T follicular helper cell (primary cell): ENCODE data around the gene ATF5.

Experiments
- DNase-seq: peaks from one replicate; pipeline ENCODE4 v3.0.0-alpha.2; 2020; ENCODE audit warnings: low read depth
- total RNA-seq, 2 experiments: gene quantifications; one replicate each; lab custom pipeline; 2026; lab: John Stamatoyannopoulos, UW

Gene ATF5, protein sequence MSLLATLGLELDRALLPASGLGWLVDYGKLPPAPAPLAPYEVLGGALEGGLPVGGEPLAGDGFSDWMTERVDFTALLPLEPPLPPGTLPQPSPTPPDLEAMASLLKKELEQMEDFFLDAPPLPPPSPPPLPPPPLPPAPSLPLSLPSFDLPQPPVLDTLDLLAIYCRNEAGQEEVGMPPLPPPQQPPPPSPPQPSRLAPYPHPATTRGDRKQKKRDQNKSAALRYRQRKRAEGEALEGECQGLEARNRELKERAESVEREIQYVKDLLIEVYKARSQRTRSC
- 7.5 to 14.8 reads per million in 2 experiments for total RNA-seq

DNA sequence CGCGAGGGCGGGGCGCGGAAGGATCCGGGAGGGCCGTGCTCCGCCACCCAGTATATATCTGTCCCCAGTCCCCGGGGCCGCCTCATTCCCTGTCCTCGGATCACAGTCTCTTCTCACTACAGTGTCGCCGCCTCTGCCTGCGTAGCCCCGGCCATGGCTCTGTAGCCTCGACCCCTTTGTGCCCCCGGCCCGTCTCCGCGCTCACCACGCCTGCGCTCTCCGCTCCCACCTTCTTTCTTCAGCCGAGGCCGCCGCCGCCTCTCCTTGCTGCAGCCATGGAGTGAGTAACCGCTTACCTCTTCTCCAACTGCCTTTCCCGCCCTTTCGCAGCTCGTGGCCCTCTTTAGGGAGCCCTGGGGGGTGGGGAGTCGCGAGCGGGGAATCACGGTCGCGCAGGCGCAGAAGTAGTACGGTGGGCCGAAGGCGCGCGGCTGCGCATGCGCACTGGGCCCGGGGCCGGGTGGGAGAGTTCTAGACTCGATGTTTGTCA, at the start of gene ATF5, which contains the start of gene NUP62:
Gene ATF5 (plus strand): TSS at position 85 of the 490 bp plus-strand sequence. CDS start 1,646 bp downstream, outside the sequence.
Gene NUP62 (minus strand): TSS at position 384 of the 490 bp plus-strand sequence. CDS start 19,697 bp downstream, outside the sequence.
- peak; percentile 86 for DNase-seq

DNA sequence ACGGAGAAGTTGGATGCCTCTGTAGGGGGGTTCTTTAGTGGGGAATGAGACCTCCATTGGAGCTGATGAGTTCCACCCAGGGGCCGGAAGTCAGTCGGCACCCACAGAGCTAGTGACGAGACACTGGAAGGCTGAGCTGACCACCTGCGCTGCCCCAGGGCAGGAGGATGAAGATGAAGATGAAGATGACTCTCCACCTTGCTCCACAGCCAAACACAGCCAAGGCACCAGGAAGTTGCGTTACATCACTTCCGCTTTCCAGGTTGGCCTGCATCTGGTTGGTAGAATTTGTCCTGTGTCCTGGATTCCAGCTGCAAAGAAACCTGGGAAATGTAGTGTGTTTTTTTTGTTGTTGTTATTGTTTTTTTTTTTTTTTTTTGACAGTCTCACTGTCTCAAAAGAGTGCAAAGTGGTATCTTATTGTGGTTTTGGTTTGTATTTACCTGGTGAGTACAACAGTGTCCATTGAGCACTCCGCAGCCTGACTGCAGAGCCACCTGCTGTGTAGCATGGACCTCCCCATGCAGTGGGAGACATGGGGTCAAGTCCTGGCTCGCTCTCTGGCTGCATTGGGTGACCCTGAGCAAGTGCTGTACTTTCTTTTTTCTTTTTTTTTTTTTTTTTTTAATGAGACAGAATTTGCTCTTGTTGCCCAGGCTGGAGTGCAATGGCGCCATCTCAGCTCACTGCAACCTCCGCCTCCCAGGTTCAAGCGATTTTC, 49.6 kb upstream of the ATF5 start:
- DNase-seq: no peak

DNA sequence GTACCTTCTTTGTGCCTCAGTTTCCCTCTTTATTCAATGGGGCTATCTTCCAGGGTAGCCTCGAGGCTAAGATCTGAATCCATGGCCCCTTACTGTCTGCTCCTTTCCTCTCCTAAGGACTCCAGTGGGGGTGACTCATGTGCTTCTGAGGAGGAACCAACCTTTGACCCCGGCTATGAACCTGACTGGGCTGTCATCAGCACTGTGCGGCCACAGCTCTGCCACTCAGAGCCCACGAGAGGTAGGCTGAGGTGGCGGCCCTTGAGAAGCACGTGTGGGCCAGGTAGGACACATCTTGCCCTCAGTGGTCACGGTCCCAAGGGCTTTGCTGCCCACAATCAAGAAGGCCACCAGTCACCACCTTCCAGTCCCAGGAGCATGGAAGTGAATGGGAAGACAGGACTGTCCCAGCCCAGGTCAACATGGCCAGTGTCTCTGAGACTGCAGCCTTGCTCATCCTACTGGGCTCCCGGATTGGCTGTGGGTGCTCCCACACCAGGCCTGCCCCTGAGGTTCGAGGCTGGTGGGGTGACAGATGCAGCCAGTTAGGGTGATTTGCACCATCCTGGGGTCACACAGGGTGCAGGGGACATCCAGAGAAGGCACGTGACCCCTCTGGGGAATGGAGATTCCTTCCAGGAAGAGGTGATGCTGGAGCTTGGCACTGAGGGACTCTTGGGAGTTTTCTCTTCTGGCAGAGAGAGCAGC, 48.7 kb upstream of the ATF5 start:
- no peak for DNase-seq

DNA sequence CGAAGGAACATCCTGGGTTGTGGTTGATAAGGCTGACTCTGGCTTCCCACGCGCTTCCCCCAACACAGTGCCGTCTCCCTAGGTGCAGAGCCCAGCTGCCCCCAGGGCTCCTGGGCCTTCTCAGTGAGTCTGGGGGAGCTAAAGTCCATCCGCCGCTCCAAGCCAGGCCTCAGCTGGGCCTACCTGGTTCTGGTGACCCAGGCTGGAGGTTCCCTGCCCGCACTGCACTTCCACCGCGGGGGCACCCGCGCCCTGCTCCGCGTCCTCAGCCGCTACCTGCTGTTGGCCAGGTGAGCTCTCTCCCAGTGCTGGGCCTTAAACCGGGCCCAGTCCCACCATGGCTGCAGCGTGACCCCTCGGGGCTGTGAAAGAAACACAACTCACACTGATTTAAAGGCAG, 47.8 kb upstream of the ATF5 start:
- DNase-seq: no peak

DNA sequence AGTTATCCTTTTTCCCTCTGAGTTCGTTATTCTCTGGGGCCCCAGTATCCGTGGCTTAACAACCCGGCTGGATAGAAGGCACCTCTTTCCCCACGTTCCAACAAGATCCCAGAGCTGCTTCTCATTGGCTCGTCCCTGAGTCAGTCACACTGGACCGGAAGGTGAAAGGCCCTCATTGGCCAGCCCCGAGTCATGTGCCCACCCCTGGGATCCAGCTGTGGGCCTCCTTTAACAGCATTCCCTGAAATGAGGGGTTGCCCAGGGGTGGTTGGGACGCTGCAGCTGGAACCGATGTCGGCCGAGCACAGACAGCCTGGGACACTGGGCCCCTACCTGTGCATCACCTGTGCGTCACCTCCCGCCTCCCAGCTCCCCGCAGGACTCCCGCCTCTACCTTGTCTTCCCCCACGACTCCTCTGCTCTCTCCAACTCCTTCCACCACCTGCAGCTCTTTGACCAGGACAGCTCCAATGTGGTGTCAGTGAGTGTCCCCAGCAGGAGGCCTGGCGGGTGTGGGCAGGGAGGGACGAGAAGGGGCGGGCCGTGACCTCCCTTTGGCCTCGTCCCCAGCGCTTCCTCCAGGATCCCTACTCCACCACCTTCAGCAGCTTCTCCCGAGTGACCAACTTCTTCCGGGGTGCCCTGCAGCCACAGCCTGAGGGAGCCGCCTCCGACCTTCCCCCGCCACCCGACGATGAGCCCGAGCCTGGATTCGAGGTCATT, 47.2 kb upstream of the ATF5 start:
- DNase-seq: no peak

DNA sequence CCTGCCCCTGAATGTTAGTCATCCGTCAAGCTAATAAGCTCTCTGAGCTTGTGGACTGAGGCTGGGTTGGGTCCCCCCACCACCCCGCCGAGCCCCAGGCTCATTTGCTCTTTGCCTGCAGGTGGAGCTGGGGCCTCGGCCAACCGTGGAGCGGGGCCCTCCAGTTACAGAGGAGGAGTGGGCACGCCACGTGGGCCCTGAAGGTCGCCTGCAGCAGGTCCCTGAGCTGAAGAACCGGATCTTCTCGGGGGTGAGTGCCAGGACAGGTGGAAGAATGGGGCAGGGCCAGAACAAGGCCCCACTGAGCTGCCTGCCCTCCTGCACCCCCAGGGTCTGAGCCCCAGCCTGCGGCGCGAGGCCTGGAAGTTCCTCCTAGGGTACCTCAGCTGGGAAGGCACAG, 46.4 kb upstream of the ATF5 start:
- no peak for DNase-seq

DNA sequence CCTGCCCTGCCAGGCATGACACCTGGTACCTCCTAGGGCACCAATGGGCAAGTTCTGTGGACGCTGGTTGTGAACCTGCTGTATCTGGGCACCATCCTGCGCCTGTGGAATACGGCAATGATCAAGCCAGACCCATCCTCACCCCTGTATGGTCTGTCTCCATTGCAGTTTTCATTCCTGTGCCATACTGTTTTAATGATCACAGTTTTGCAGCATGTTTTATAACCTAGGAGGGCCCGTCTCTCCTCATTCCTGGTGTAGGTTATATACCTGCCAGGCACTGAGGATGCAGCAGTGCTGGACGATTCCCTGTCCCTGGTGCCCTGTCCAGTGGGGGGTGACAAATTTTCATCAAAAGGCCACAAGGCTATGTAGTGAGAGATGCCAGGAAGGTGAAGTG, 45.9 kb upstream of the ATF5 start:
- DNase-seq: no peak

DNA sequence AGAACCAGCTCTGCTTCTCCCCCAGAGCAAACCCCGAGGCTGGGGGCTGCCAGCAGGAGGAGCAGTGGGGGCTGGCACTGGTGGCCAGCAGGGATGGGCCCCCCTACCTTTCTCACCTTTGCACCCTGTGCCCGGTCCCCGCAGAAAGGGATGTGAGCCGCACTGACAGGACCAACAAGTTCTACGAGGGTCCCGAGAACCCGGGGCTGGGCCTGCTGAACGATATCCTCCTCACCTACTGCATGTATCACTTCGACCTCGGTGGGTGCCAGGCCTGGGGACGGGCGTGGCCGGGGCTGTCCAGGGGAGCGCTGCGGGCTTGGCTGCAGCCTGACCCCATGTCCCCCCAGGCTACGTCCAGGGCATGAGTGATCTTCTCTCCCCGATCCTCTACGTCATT, 44.9 kb upstream of the ATF5 start:
- DNase-seq: no peak

DNA sequence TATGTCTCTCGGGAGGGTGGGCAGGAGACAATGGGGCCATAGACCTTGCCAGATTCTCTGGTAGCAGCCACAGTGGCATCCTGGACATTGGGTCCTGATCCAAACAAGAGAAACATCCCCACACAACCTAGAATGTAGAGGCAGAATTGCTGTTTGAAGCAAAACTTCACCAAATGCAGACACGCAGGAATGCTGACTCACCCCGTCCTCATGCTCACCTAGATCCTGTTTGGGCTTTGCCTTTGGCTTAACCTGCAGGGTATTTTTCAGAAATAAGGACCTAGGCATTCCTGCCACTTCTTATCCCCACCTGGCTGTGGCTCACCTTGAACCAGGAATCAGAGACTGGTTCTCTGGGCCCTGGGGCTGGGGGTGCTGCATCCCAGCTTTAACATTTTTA, 44.2 kb upstream of the ATF5 start:
- no peak for DNase-seq

DNA sequence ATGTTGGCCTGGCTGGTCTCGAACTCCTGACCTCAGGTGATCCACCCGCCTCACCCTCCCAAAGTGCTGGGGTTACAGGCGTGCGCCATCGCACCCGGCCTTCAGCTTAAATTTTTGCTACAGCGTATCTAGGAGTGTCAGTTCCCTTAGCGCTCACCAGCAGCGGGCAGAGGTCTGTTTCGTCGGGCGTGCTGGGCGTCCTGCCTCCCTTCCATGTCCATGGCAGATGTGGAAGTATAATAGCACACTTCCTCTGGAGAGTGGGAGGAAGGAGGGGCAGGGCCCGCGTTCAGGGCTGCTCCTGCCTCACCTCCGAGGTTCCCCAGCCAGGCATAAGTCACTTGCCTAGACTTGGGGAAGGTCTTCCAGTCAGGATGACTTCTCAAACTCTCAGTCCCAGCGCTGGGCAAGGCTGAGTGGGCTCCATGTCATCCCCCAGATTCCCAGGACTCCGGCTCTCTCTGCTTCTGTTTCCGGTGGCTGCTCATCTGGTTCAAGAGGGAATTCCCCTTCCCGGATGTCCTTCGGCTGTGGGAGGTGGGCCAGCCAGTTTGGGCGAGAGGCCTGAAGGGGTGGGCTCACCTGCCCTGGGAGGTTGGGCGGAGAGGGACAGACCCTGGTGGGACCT, 41.9 kb upstream of the ATF5 start:
- no peak for DNase-seq

DNA sequence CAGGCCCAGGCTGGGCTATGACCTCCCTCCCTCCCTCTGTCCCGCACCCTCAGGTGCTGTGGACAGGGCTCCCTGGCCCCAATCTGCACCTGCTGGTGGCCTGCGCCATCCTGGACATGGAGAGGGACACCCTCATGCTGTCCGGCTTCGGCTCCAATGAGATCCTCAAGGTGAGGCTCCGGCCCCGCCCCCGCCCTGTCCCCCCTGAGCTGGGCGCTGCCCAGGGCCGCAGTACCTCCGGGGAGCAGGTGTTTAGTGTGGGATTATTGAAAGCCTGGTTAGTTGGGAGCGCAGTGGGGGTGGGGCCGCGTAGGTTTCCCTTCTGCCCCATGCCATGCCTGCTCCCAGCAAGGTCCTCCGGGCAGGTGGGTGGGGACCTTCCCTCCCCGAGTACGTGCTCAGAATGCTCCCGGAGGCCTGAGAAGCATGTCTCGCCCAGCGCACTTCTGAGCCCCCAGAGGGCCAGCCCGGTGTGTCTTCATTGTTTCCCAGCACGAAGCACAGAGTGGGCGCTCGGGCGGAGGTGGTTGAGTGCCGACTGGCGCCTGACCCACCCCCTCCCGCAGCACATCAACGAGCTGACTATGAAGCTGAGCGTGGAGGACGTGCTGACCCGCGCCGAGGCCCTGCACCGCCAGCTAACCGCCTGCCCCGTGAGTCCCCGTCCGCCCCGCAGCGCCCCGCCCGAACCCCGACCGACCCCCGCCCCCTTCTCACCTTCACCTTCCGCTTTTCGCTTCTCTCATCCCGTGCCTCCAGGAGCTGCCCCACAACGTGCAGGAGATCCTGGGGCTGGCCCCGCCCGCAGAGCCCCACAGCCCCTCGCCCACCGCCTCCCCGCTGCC, 41.1 kb upstream of the ATF5 start:
- no peak for DNase-seq

DNA sequence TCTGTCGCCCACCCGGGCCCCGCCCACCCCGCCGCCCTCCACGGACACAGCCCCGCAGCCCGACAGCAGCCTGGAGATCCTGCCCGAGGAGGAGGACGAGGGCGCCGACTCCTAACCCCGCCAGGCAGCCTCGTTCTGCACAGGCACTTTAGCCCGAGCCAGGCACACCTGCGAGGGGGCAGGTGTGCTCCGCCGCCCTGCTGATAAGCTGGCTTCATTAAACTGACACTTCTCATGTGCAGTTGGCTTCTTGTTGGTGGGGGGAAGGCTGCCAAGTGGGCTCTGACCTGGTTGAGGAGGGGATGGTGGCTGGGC, 40.5 kb upstream of the ATF5 start:
- no peak for DNase-seq

DNA sequence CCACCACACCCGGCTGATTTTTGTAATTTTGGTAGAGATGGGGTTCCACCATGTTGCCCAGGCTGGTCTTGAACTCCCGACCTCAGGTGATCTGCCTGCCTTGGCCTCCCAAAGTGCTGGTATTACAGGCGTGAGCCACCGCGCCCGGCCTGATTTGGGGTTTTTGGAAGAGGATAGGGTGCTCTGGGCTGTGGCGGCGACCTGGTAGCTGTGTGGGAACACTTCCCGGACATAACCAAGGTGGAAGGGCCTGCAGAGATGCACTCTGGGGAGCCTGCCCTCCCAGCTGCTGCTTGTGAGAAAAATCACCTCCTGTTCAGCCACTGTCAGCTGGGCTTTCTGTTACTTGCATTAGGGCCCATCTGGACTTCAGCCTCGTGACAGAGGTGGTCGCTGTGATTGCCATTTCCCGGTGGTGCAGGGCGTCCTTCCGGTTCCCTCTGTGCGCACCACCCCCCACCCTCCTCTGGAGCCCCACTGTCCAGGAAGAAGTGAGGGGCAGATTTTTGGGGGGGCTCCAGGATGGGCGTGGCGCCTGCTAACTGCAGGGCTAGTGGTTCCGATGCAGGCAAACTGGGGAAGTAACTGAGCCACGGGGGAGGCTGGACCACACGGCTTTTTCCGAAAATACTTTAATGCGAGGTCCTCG, 39.8 kb upstream of the ATF5 start:
- DNase-seq: no peak

DNA sequence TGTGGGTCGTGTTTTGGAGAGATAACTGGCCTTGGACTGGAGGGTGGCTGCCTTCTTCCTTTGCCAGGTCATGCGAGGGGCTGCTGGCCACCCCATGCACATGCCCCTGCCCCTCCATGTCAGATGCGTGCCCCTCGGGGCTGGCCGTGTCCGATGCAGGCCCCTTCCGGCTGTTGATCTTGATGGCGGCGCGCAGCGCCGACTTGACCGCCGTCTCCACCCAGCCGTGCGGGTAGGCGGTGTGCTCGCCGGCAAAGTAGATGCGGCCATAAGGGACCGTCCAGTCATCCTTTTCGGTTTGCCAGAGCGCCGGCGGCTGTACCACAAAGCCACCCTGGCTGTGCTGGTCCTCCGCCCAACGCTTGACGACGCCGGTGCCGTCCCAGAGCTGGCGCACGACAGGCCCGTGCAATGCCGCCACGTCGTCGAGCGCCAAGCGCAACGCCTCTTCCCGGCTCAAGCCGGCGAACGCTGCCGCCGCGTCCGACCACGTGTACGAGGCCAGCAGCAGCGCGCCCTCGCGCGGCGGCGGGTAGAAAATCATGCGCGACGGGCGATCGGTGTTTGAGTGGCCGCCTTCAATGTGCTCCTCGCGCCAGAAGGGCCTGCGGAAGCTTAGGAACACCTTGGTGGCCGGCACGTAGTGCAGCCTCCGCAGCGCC, 39.2 kb upstream of the ATF5 start:
- DNase-seq: peak; percentile 63

DNA sequence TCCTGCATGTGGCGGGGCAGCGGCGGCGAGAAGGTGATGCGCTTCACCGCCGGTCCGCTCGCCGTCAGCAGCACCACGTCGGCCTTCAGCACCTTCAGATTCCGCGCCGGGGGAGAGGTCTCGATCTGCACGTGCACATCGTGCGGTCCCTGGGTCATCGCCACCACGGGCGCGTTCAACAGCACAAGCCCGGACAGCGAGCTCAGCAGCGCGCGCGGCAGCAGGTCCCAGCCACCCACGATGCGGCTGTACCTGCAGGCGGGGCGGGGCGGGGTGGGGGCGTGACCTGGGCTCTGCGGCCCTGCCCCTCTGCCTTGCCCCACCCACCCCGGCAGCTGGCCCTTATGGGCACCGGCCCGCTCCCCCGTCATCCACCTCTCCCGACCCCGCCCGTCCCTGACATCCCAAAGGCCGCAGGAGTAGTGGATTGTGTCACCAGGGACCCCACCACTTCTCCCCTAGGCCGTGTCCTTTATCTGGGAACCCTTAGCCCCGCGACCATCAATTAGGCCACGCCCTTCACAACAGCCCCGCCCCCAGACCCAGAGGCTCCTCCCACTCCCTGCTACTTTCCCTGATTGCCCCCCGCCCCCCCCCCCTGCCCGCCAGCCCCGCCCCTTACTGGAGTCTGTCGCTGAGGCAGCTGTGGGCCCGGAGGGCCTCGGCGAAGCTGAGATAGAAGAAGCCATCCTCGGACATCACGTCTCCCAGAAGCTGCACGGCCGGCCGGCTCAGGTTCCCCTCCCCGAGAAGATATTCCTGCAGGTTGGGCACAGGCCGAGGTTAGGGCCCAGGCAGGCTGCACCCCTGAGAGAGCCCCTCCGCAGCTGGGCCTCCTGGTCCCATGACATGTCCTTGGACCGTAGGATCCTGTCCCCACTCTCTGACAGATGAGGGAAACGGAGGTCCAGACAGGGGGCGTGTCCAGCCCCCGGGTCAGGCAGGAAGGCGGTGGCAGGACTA, 38.4 kb upstream of the ATF5 start:
- peak; percentile 64 for DNase-seq

DNA sequence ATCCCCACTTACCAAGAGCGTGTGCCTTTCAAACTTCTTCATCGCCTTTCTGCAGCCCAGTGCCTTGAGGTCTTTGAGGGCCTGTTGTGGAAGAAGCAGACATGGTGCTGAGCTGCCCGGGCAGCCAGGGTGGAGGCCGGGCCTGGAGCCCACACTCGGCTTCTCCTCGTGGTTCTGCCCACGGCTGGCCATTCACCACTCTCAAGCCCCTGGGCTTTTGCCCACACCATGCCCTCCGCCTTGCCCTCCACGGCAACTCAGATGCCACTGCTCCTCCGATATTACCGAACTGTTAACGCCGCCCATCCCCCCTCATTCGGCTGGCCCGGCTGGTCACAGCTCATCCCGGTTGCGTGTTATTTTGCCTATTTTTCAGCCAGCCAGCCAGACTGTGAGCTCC, 37.6 kb upstream of the ATF5 start:
- no peak for DNase-seq

DNA sequence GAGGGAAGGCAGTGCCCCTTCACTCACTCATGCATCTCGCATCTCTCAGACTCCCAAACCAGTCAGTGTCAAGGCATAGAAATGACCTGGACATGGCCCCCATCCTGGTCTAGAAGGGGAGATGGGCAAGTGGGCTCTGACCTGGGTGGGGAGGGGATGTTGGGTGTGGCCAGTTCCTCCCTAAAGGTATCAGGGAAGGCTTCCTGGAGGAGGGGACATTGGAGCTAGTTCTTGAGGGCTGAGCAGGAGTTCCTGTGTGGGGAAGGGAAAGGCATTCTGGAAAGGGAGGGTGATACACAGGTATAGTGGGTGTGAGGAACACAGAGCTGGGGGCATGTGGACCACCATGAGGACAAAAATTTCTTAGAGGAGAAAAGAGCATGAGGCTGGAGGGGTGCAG, 36.3 kb upstream of the ATF5 start:
- DNase-seq: no peak

DNA sequence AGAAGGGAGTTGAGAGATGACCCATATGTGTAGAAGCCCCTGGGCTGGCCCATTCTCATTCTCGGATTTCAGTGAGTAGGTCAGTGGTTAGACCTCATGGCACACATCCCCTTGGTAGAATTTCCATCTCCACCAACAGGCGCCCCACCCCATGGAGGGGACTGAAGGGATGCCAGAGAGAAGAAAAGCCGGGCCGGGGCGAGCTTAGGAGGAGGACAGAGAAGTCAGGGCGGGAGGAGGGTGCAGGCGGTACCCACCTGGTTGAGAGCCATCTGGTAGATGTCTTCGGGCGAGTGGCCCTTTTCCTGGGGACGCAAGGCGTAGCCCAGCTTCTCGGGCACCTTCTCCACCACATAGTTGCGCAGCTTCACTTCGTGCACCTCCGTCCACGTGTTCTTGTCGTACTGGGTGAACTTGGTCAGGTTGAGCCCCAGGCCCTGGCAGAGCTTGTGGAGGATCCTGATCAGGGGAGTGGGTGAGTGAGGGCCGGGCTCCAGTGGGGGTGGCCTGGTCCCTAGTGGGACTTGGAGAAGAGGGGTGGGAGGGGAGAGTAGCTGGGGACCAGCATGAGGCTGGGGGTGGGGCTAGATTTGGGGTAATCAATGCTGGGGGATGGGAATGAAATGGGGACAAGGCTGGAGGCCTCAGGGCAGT, 34.9 kb upstream of the ATF5 start:
- DNase-seq: no peak
